ENCODE data around the gene CDH8.

- TF ChIP-seq, protein P1, sequence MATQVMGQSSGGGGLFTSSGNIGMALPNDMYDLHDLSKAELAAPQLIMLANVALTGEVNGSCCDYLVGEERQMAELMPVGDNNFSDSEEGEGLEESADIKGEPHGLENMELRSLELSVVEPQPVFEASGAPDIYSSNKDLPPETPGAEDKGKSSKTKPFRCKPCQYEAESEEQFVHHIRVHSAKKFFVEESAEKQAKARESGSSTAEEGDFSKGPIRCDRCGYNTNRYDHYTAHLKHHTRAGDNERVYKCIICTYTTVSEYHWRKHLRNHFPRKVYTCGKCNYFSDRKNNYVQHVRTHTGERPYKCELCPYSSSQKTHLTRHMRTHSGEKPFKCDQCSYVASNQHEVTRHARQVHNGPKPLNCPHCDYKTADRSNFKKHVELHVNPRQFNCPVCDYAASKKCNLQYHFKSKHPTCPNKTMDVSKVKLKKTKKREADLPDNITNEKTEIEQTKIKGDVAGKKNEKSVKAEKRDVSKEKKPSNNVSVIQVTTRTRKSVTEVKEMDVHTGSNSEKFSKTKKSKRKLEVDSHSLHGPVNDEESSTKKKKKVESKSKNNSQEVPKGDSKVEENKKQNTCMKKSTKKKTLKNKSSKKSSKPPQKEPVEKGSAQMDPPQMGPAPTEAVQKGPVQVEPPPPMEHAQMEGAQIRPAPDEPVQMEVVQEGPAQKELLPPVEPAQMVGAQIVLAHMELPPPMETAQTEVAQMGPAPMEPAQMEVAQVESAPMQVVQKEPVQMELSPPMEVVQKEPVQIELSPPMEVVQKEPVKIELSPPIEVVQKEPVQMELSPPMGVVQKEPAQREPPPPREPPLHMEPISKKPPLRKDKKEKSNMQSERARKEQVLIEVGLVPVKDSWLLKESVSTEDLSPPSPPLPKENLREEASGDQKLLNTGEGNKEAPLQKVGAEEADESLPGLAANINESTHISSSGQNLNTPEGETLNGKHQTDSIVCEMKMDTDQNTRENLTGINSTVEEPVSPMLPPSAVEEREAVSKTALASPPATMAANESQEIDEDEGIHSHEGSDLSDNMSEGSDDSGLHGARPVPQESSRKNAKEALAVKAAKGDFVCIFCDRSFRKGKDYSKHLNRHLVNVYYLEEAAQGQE (IDR thresholded peaks at IDR 0.05): no peak
- TF ChIP-seq CTCF (IDR thresholded peaks at IDR 0.05; ENCODE audit: low read depth, low read length, missing input control) (no peak), RAD21 (IDR thresholded peaks at IDR 0.05) (no peak)
These were observed 215.8 kb downstream of the CDH8 start for GRCh38 chr16:61820398-61820797.
